Rectal smooth muscle tissue (tissue), 1 donor: ENCODE measurements around the gene IFNAR1.

Experiments
- H3K27ac ChIP-seq: one replicate; pipeline ENCODE4 v1.7.0; 2013; ENCODE audit warnings: low read depth, low read length, inconsistent platforms
- H3K27me3 ChIP-seq: one replicate; pipeline ENCODE4 v1.7.0; 2013; ENCODE audit warnings: low read length; ENCODE audit not compliant: control insufficient read depth, insufficient read depth
- H3K36me3 ChIP-seq: one replicate; pipeline ENCODE4 v1.7.0; 2013; ENCODE audit warnings: low read length; ENCODE audit not compliant: control insufficient read depth, insufficient read depth
- H3K4me1 ChIP-seq: one replicate; pipeline ENCODE4 v1.7.0; 2013; ENCODE audit warnings: low read length; ENCODE audit not compliant: control insufficient read depth, insufficient read depth
- H3K4me3 ChIP-seq: one replicate; pipeline ENCODE4 v1.7.0; 2013; ENCODE audit warnings: low read length
- H3K9ac ChIP-seq: one replicate; pipeline ENCODE4 v1.7.0; 2013; ENCODE audit warnings: low read length

IFNAR1 gene

DNA sequence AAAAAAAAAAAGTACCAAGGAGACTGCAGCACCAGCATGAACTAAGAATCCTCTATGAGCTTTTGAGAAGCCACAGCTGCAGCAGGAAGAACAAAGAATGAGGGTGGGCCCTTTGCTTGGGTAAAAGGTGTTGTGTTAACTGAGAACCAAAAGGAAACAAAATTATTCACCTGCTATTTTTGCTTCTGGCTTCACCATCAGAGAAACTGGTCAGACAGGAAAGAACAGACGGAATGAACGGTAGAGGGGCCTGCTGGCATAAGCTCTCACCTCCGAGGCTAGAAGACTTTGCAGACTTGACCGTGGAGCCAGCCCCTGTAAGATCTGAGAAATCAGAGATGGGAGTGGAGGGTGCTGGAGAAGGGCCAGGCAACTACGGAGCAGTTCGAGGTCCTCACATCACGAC, 31.0 kb upstream of the IFNAR1 start:
- Histone ChIP-seq H3K4me3 (no peak overlapping the region), H3K9ac (no peak overlapping the region), H3K4me1 (no peaks in the 10 kb centered on the region), H3K27ac (no peak overlapping the region), H3K36me3 (peaks cover 16% of the 10 kb centered on the region), H3K27me3 (no peaks in the 10 kb centered on the region)

DNA sequence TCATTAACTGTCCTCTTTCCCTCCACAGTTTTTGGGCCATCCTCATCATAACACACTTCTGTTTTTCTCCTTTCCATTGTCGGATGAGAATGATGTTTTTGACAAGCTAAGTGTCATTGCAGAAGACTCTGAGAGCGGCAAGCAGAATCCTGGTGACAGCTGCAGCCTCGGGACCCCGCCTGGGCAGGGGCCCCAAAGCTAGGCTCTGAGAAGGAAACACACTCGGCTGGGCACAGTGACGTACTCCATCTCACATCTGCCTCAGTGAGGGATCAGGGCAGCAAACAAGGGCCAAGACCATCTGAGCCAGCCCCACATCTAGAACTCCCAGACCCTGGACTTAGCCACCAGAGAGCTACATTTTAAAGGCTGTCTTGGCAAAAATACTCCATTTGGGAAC, 28.6 kb upstream of the IFNAR1 start:
- Histone ChIP-seq H3K27ac (no peak overlapping the region), H3K36me3 (peaks cover 5% of the 10 kb centered on the region)

DNA sequence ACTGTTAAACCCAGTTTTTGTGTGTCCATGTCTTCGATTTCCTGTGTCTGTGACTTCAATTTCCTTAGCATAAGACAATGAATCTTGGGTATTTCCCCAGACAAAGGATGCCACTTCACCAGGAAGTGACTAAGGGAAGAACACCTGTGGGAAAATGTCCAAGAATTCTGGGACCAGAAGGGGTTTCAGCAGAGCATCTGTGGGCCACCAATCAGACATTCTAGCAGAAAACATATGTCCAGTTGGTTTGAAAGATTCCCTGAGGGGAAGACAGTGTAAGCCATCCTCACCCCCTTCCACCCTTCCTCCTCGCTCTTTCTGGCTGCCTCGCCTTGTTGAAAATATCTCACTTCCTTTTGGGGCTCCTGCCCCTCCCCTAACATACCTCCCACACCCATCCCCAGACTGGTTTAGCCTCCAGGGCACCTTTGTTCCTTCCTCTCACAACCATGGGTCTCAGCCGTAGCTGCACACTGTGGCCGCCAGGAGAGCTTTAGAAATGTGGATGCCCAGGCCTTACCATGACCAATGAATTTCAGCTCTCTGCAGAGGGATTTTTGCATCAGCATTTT, 25.5 kb upstream of the IFNAR1 start:
- H3K4me1 ChIP-seq: peaks cover 5% of the 10 kb centered on the region
- H3K4me3 ChIP-seq: no peak overlapping the region
- no peak overlapping the region for H3K27ac ChIP-seq

More for the DNA sequence above, 28.6 kb upstream of the IFNAR1 start:
- Histone ChIP-seq H3K9ac (no peak overlapping the region), H3K27me3 (no peaks in the 10 kb centered on the region), H3K4me3 (no peak overlapping the region), H3K4me1 (no peaks in the 10 kb centered on the region)

DNA sequence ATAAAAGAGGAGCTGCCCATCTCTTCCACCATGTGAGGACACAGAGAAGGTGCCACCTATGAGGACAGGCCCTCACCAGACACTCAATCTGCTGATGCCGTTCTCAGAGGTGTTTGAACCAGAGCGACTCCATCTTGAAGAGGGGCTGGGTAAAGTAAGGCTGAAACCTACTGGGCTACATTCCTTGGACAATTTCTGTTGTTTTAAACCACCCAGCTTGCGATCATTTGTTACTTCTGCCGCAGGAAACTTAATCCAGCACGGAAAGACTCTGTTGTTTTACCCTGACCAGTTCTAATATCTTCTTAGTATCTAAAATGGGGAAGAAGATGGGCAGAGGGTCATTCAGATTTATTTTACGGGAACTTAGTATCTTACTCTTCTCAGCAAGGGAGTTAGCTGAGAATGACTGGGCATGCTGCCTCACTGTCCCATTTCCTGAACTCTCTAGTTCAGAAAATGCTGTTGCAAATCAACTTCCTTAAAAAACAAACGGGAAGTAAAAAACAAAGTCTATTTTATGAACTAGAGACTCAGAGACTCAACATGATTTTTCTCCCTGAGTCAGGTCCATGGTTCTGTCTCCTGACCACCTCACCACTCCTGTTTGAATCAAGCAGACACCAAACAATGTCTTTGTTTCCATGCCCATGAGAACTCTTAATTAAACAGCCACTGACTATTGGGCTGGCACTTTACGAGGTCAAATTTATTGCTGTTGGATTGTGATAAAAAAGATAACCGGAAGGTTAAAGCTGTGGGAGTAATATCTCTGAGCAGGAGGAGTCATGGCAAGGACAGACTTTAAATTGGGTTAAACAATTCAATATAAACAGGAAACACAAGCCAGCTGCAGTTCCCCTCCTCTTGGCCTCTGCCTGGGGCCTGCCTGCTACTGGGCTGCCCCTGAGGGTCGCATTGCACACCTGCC, 23.8 kb upstream of the IFNAR1 start:
- Histone ChIP-seq H3K9ac (no peak overlapping the region), H3K4me1 (peaks cover 5% of the 10 kb centered on the region), H3K36me3 (no peaks in the 10 kb centered on the region), H3K27ac (no peak overlapping the region), H3K27me3 (no peaks in the 10 kb centered on the region), H3K4me3 (no peak overlapping the region)

More for the DNA sequence above, 25.5 kb upstream of the IFNAR1 start:
- no peak overlapping the region for H3K9ac ChIP-seq
- no peaks in the 10 kb centered on the region for H3K27me3 ChIP-seq
- H3K36me3 ChIP-seq: no peaks in the 10 kb centered on the region

DNA sequence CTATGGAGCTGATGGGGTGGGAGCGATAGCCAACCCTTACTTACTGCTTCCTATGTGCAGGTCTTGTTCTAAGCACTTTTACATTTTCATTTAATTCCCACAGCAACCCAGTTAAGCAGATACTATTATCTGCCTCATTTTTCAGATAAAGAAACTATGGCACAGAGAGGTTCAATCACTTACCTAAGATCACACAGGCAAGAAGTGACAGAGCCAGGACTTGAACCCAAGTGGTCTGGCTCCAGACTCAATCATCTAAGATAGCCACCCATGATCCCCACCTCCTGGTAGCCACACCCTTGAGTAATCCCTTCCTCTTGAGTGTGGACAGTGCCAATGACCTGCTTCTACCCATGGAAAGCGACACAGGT, 23.2 kb upstream of the IFNAR1 start:
- Histone ChIP-seq H3K27me3 (no peaks in the 10 kb centered on the region), H3K27ac (no peak overlapping the region), H3K9ac (no peak overlapping the region), H3K4me3 (no peak overlapping the region), H3K4me1 (peaks cover 5% of the 10 kb centered on the region), H3K36me3 (no peaks in the 10 kb centered on the region)

DNA sequence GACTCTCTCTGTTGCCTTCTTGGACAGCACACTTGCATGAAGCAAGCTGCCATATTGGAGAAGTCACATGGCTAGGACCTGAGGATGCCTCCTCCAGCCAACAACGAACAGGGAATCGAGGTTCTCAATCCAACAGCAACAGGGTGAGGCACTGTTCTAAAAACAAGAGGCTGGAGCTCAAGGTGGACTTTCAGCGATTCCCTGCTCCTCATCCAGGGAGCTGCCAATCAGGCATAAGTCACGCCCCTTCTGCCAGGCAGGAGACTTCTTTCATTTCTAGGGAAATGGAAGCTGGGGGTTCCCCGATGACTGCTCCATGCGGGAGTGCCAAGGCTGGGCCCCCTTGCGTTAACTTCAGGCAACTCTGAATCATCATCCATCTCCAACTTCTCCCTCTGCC, 22.7 kb upstream of the IFNAR1 start:
- no peaks in the 10 kb centered on the region for H3K27me3 ChIP-seq
- H3K27ac ChIP-seq: no peak overlapping the region
- no peak overlapping the region for H3K4me3 ChIP-seq
- H3K4me1 ChIP-seq: peaks cover 5% of the 10 kb centered on the region
- no peak overlapping the region for H3K9ac ChIP-seq
- no peaks in the 10 kb centered on the region for H3K36me3 ChIP-seq

DNA sequence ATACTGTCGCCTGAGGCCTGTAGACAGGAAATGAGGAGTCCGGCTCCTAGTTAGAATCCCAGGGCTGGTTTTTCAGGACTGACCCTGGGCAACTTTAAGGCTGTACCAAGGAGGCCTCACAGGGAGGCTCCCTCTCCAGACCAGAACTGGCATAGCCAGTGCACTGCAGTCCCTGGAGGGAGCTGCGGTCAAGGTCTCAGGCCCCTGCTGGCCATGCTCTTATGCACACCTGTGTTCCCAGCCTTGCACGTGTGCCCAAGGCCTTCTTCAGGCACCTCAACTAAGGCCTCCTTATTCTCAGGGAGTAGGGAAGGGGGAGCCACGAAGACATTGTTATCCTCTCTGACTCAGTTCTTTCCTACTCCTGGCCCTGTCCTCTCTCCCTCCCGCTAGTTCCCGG, 22.0 kb upstream of the IFNAR1 start:
- Histone ChIP-seq H3K4me1 (peaks cover 5% of the 10 kb centered on the region), H3K36me3 (no peaks in the 10 kb centered on the region), H3K27ac (no peak overlapping the region), H3K4me3 (no peak overlapping the region), H3K27me3 (no peaks in the 10 kb centered on the region), H3K9ac (no peak overlapping the region)

DNA sequence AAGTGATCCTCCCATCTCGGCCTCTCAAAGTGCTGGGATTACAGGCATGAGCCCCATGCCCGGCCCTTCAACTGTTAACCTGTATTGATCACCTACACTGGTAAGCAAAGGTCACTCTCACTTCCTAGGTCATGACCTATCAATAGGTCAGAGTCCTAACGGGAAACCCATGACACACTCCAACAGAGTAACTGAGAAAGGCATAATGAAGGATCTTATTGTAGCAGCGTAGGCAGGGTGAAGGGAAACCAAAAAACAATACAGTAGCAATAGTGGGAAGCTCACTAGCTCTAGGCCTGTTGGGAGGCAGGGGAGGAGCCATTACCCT, 19.5 kb upstream of the IFNAR1 start:
- H3K27me3 ChIP-seq: no peaks in the 10 kb centered on the region
- no peaks in the 10 kb centered on the region for H3K36me3 ChIP-seq
- no peak overlapping the region for H3K4me3 ChIP-seq
- no peak overlapping the region for H3K27ac ChIP-seq
- no peak overlapping the region for H3K9ac ChIP-seq
- H3K4me1 ChIP-seq: peaks cover 5% of the 10 kb centered on the region

DNA sequence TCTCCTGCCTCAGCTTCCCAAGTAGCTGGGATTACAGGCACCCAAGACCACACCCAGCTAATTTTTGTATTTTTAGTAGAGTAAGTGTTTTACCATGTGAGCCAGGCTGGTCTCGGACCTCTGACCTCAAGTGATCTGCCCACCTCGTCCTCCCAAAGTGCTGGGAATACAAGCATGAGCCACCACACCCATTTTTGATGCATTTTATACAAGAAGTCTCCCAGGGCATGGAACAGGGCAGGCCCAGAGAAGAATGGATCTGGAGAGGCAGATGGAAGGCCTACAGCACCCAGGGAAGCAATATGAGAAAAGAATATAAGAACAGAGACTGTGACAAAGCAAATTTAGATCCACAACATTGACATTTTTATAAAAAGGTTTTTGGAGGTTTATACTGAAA, 18.8 kb upstream of the IFNAR1 start:
- Histone ChIP-seq H3K27me3 (no peaks in the 10 kb centered on the region), H3K27ac (no peak overlapping the region), H3K4me1 (peaks cover 5% of the 10 kb centered on the region), H3K4me3 (no peak overlapping the region), H3K36me3 (no peaks in the 10 kb centered on the region), H3K9ac (no peak overlapping the region)

DNA sequence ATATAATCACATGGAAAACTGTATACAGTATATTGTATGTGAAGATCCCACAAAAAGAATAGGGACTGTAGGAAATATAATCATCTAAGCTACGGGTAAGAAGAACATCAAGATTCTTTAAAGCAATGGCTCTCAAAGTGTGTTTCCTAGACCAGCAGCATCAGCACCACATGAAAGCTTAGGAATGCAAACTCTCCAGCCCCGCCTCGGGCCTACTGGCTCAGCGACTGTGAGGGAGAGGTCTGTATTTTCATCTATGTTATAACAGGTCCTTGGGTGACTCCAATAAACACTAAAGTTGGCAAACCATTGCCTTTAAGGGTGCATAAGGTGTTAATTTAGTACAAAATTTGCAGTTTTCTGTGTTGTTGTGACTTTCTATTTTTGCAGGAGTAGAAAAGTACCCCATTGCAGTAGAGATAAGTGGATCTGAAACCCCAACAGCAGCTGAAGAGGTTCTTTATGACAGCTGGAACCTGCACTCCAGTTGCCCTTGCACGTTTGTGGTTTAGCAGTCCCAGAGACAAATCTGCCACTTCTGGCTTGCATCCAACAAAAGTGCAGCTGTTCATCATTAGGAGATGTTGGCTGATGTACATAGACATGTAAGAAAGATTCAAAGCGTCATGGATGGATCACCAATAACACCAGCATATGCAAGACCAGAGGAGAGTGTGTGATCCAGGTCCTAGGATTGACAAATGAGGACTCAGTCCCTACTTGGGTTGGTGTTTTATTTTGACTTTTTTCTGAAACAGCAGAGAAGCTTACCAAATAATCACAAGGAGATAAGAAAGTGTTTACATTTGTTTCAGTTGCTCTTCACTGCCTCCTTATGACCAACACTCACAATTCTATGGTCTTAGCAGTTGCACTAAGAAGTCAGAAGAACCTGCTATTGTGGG, 15.9 kb upstream of the IFNAR1 start:
- Histone ChIP-seq H3K4me1 (no peaks in the 10 kb centered on the region), H3K4me3 (no peak overlapping the region)

DNA sequence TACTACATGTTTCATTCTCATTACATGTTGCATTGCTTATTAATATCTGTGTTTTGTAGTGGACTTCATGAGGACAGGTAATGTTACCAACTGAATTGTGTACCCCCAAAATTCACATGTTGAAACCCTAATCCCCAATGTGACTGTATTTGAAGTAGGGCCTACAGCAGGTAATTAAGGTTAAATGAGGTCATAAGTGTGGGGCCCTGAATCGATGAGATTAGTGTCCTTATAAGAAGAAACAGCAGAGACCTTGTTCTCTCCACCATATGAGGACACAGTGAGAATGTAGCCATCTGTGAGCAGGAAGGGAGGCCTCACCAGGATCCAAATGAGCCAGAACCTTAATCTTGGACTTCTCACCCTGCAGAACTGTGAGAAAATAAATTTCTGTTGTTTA, 15.0 kb upstream of the IFNAR1 start:
- Histone ChIP-seq H3K27ac (no peak overlapping the region), H3K36me3 (no peaks in the 10 kb centered on the region), H3K4me1 (no peaks in the 10 kb centered on the region), H3K4me3 (no peak overlapping the region), H3K27me3 (no peaks in the 10 kb centered on the region), H3K9ac (no peak overlapping the region)

More for the DNA sequence above, 15.9 kb upstream of the IFNAR1 start:
- Histone ChIP-seq H3K27me3 (no peaks in the 10 kb centered on the region), H3K36me3 (no peaks in the 10 kb centered on the region), H3K9ac (no peak overlapping the region), H3K27ac (no peak overlapping the region)

DNA sequence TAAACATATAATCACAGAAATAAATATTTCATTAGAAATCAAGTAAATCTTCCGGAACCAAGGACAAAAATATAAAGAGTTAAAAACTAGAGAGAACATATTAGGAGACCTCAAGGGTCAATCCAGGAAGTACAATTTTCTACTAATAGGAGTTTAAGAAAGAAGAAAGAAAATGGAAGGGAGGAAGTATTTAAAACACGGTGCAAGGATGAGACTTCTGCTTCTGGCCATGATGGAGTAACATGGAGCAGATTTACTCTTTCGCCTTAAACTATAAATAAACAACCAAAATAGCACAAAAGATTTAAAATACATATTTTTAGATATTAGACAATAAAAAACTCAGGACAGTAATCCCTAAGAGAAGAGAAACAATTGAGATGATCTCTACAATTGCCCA, 12.6 kb upstream of the IFNAR1 start:
- H3K9ac ChIP-seq: no peak overlapping the region
- no peaks in the 10 kb centered on the region for H3K36me3 ChIP-seq
- no peak overlapping the region for H3K27ac ChIP-seq
- H3K4me3 ChIP-seq: no peak overlapping the region
- no peaks in the 10 kb centered on the region for H3K4me1 ChIP-seq
- no peaks in the 10 kb centered on the region for H3K27me3 ChIP-seq
